Stimulated activated CD8-positive, alpha-beta memory T cell treated with anti-CD3 and anti-CD28 coated beads, Interleukin-2, amount 100 ng/mL, for 1 hour (primary cell): ENCODE data around the gene HOOK1.
"Not testable (repeated sequence)": the region's sequence is repeated elsewhere in the genome, so short reads cannot be mapped to it uniquely, and the experiment has no call there.

Experiments used
- DNase-seq, 2 donors: peaks; one replicate each; pipeline ENCODE4 v3.0.0-alpha.2; 2020; ENCODE audit warnings: low read depth in 2 of 2

Gene HOOK1

GRCh38 chr1:59885160-59885832 is 70.5 kb downstream of the HOOK1 start:
- no peak for DNase-seq

GRCh38 chr1:59892841-59893811 is 78.4 kb downstream of the HOOK1 start:
- no peak for DNase-seq

GRCh38 chr1:59897165-59897564 is 82.4 kb downstream of the HOOK1 start:
- DNase-seq = no peak

GRCh38 chr1:59898927-59899326 is 84.2 kb downstream of the HOOK1 start:
- no peak for DNase-seq

- no peak for DNase-seq
Observed at GRCh38 chr1:59900640-59901039, 85.9 kb downstream of the HOOK1 start.

- DNase-seq = no peak
Observed at GRCh38 chr1:59901770-59902388, 87.1 kb downstream of the HOOK1 start.

GRCh38 chr1:59903141-59903754 is 88.5 kb downstream of the HOOK1 start:
- no peak for DNase-seq

- DNase-seq = no peak
Observed at GRCh38 chr1:59906931-59907330, 92.2 kb downstream of the HOOK1 start.

GRCh38 chr1:59908084-59908483 is 93.3 kb downstream of the HOOK1 start:
- no peak for DNase-seq

- DNase-seq = no peak
Observed at GRCh38 chr1:59908682-59909081, 93.9 kb downstream of the HOOK1 start.

GRCh38 chr1:59914791-59915286 is 100.1 kb downstream of the HOOK1 start:
- not testable (repeated sequence) for DNase-seq

- no peak for DNase-seq
Observed at GRCh38 chr1:59915516-59915915, 100.8 kb downstream of the HOOK1 start.

- DNase-seq = no peak
Observed at GRCh38 chr1:59917026-59917784, 102.5 kb downstream of the HOOK1 start.

GRCh38 chr1:59917785-59918180 is 103.0 kb downstream of the HOOK1 start:
- no peak for DNase-seq

- DNase-seq = no peak
Observed at GRCh38 chr1:59919746-59920145, 105.0 kb downstream of the HOOK1 start.

- DNase-seq = not testable (repeated sequence)
Observed at GRCh38 chr1:59921258-59921899, 106.6 kb downstream of the HOOK1 start.

GRCh38 chr1:59924653-59925052 is 109.9 kb downstream of the HOOK1 start:
- DNase-seq = no peak
